AG09319 (cell line): ENCODE measurements around the gene CHD2.
"Not testable (repeated sequence)": the region's sequence is repeated elsewhere in the genome, so short reads cannot be mapped to it uniquely, and the experiment has no call there.

Experiments
- DNase-seq: peaks from one replicate; pipeline ENCODE4 v3.0.0-alpha.2; 2010; ENCODE audit warnings: low read depth; ENCODE audit errors: extremely low read depth
- TF ChIP-seq, protein P1 (sequence below): IDR thresholded peaks from 2 replicates; pipeline ENCODE4 v1.5.1; 2011; ENCODE audit warnings: low read depth, mild to moderate bottlenecking, inconsistent platforms, low read length, moderate library complexity

The CHD2 gene

DNA sequence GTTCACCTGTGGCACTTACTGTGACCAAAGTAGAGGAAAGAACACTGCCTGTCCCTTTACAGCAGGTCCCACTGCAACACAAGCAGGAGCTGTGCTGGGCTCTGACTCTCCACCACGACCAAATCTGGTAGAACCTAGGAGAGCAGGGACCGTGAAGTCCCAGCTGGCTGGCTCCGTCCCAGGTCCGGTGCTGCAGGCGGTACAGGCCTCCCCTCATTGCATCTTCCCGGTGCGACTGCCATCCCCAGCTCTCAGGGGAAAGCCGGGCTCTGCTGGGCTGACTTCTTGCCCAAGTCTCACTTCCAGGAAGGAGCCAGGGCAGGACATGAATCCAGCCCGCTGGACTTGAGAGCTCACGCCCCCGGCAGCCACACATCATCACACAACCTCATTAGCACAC lies 155.1 kb downstream of the CHD2 start:
- no peak for DNase-seq
- TF ChIP-seq, protein P1, sequence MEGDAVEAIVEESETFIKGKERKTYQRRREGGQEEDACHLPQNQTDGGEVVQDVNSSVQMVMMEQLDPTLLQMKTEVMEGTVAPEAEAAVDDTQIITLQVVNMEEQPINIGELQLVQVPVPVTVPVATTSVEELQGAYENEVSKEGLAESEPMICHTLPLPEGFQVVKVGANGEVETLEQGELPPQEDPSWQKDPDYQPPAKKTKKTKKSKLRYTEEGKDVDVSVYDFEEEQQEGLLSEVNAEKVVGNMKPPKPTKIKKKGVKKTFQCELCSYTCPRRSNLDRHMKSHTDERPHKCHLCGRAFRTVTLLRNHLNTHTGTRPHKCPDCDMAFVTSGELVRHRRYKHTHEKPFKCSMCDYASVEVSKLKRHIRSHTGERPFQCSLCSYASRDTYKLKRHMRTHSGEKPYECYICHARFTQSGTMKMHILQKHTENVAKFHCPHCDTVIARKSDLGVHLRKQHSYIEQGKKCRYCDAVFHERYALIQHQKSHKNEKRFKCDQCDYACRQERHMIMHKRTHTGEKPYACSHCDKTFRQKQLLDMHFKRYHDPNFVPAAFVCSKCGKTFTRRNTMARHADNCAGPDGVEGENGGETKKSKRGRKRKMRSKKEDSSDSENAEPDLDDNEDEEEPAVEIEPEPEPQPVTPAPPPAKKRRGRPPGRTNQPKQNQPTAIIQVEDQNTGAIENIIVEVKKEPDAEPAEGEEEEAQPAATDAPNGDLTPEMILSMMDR, result no peak

DNA sequence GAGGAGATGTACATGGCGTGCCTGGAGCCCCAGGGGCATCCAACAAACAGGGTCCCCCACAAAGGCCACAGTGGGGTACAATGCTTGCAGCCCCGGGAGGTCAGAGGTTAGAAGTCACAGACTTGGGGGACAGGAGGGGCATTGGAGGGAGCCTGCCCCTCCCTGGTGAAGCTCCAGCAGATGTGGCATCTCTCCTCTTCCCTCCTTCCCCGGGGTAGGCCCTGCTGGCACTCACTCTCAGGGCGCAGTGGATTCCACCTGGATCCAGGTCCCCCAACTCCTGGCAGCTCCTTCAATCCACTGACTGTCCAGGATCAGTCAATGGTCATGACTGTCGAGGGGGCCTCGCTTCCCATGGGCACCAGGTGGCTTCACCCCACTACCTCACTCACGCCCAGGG lies 156.7 kb downstream of the CHD2 start:
- no peak for DNase-seq
- TF ChIP-seq, protein P1, result no peak

DNA sequence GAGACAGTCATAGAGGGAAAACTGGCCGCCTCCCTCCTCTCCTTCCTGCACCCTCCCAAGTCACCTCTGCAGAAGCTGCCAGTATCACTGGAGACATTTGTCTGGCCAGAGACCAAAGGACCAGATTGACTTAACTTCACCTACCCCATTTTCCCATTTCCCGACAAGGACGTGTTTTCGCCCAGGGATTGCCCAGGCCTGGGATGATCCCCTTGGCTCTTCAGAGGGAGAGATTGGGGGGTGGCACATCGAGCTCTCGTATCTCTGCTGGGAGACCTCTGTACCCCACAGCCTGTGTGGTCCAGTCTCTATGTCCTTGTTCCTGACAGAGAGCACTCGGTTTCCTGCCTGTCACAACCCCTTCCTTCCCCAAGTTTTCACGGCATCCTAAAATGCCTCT lies 157.5 kb downstream of the CHD2 start:
- TF ChIP-seq, protein P1, result no peak

DNA sequence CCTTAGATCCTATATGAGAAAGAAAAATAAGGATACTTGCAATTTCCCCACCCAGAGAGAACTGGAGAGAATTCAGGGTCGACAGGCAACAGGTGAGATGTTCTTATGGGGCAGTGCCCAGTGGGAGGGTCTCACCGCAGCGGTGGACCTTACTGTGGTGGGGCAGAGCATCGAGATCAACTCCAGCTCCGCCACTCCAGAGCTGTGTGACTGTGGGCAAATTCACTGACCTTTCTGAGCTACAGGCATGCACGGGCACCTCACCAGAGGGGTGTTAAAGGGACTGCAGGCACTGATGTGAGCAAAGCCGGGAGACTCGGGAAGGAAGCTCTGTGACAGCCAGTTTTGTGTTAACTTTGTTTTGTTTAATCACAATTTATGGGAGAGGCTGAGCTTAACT lies 158.0 kb downstream of the CHD2 start:
- no peak for DNase-seq
- TF ChIP-seq, protein P1, result no peak

More for the DNA sequence above, 157.5 kb downstream of the CHD2 start:
- DNase-seq, result no peak

DNA sequence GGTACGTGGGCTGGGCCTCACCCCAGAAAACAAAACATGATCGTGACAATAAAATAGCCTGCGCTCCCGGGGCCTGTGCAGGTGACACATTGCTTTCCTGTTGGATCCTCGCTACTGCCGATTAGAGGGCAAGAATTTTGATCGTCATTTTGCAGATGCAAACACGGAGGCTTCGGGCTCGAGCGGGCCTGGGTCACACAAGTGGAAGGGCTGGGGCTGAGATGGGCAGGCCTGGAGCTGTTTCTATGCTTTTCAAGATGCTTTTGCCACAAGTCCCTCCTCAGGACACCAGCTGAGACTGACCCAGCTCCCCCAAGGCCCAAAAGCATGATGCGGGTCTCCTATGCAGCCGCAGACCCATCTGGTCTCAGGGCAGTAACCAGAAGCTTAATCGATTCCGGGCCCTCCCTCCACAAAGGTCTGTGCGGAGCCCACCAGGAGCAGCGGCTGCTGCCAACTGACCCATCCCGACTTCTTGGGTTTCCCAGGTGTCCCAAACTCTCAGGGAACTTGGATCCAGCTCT lies 158.8 kb downstream of the CHD2 start:
- no peak for DNase-seq
- TF ChIP-seq, protein P1, result no peak

DNA sequence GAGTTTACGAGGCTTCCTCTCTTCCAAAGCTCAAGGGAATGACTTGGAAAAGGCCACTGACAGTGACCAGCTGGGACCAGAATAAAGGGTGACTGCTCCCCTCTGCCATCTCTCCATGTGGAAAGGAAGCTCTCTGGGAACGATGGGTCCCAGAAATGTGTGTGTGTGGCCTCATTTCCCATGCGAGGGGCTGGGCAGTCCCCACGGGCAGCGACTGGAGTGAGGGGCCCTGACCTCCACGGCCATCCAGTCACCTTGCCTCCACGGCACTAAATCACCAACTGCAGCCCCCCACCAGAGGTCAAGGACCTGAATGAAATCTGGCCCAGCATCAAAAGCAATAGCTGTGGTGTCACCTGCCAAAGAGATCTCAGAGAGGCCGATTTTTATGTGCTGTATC lies 159.3 kb downstream of the CHD2 start:
- TF ChIP-seq, protein P1, result no peak
- no peak for DNase-seq

DNA sequence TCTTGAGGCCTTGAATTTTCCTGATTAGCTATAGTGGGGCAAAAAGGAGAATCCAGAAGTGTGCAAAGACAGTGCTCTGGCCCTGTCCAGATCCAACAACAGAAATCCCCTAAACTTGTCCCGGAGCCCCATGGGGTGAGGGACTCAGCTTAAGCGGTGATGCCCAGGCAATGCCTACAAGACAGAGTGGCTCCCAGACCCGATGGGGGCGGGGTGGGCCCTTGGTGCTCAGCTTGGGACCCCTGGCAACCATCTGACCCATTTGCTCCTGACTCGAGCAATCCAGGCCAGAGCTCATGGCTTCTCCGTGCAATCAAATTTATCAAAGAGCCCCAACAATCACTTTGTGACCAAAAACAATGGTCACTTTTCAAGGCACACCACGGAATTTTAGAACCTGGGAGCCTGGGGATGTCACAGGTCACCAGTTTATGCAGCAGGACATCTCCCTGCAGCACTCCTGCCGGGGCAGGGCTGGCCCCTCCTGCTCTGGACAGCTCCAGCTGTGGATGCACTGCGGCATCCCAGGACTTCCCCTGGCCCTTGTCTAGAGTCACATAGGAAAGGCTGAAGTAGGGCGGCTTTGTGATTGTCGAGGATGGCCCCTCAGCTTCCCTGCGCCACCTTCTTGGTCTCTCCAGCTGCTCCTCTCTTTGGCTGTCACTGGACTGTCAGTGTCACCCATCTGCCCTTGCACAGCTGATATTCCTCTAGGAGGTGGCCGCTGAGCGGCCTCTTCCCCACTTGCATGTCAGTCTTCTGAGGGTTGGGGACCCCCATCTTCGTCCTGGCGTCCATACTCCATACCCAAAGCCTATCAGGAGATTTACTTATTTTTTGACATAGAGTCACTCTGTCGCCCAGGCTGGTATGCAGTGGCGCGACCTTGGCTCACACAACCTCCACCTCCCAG lies 160.5 kb downstream of the CHD2 start:
- TF ChIP-seq, protein P1, result no peak
- DNase-seq, result no peak

DNA sequence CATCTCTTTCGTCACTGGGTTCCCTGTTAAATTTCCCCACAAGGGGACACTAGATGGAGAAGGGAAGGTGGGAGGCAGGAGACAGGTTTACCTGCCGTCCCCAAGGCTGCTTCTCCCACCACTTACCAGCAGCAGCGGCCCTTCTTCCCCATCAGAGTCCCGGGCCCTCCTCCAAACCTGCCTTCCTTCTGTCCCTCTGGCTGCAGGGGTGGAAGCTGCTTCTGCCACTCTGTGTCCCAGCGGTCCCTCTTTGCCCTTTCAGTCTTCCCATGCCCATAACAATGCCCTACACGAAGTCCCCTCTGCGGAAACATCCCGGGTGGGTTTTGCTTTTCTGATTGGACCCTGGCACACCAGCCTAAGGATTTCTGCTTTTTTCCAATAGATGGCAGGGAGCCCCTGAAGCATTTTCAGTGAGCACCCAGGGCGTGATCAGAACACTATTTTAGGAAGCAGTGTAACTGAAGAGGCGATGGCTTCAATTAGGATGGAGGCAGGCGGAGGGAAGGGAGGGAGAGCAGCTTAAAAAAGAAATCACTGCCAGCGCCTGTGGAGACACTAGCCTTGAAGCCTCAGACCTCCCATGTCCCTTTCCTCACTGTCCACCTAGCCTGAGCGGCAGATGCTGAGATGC lies 162.6 kb downstream of the CHD2 start:
- not testable (repeated sequence) for DNase-seq
